GM18909 (cell line): ENCODE results near the gene YTHDF1.
"Not testable (repeated sequence)": the region's sequence is repeated elsewhere in the genome, so short reads cannot be mapped to it uniquely, and the experiment has no call there.

Source experiments
- ATAC-seq: cut with Tn5 transposase; IDR thresholded peaks from one replicate; pipeline ENCODE4 v1.9.1; 2021; ENCODE audit warnings: mild to moderate bottlenecking; ENCODE audit not compliant: unreplicated experiment, poor library complexity

The YTHDF1 gene

DNA sequence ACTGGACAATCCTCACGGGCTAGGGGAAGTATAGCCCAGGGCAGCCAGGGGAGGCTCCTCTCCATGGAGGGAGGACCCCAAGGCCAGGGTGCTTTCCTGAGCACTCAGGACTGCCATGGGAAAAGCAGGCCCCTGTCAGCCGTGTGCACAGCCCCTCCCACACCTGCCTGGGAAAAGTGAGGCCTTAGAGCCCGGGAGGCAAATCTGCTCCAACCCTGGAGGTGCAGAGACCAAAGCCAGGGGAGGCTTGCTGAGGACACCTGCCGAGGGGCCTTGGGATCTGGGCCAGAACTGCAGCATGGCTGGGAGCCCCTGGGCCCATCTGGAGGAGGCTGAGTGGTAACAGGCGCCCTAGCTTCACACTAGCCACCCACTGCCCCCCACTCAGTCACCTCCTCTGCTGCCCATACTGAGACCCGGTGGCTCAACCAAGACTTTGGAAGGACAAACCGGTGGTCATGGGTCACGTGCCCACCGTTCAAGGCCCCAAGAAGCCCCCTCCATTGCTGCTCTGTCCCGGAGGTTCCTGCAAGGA is 55.2 kb downstream of the YTHDF1 start:
- ATAC-seq = no peak

DNA sequence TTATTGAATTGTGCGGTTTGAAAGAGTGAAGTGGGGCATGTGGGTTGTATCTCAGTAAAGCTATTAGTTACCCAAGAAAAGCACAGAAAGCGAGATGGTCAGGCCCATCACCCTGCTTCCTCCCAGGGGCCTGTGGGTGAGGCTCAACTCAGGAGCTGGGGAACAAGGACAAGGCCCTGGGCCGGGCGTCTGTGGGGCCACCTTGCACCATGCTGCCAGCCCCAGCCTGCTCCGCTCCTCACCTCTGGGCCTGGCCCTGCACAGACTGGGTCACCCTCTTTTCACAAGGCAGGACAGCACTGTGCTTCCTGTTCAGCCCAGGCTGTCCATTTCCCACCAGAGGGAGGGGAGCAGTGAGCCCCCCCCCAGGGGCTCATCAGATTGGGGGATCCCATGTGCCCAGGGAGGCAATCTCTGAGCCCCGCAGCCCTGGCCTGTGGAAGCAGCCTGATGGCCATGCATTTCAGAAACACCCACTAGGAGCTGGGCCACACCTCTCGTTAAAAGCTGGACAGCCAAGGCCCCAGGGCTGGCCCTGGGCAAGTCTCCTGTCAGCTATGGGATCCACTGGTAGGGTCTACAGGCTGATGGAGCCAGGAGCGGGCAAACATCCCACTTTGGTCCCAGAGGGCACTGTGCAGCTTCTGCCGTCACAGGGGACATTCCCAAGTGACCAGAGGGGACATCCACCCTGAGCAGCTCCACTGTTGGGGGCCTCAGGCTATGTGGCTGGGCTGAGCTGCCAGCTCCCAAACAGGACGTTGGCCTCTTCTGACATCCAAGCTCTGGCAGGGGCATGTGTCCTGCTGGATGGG is 55.9 kb downstream of the YTHDF1 start:
- no peak for ATAC-seq

DNA sequence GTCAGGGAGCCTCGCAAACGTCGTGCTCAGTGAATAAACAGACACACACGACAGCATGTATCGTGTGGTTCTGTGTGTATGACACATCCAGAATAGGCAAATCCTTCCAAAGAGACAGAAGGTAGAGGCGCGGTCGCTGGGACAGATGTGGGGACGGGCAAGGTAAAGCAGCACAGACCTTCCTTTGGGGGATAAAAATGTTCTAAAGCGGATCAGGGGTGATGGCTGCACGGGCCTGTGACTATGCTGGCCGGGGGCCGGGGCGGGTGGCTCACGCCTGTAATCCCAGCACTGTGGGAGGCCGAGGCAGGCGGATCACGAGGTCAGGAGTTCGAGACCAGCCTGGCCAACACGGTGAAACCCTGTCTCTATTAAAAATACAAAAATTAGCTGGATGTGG is 56.7 kb downstream of the YTHDF1 start:
- not testable (repeated sequence) for ATAC-seq

DNA sequence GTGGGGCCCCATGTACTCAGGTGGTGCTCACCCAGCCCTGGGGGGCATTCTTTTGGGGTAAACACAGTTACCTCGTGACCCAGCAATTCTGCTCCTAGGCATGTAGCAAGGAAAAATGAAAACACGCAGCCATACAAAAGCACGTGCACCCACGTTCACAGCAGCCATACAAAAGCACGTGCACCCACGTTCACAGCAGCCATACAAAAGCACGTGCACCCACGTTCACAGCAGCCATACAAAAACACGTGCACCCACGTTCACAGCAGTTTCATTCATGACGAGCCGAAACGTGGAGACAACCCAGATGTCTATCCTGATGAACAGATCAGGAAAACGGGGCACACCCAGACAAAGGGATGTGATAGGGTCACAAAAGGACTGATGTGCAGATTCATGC is 57.1 kb downstream of the YTHDF1 start:
- ATAC-seq = no peak

DNA sequence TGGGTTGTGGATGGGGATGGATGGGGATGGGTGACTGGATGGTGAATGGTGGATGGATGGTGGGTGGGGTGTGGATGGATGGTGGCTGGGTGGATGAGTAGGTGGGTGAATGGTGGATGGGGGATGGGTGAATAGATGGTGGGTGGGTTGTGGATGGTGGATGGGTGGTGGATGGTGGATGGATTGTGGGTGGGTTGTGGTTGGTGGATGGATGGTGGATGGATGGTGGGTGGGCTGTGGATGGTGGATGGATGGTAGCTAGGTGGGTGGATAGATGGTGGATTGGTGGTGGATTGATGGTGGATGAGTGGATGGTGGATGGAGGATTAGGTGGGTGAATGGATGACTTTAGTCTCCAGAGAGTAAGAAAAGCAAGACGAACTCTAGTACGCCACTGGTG is 57.6 kb downstream of the YTHDF1 start:
- no peak for ATAC-seq

DNA sequence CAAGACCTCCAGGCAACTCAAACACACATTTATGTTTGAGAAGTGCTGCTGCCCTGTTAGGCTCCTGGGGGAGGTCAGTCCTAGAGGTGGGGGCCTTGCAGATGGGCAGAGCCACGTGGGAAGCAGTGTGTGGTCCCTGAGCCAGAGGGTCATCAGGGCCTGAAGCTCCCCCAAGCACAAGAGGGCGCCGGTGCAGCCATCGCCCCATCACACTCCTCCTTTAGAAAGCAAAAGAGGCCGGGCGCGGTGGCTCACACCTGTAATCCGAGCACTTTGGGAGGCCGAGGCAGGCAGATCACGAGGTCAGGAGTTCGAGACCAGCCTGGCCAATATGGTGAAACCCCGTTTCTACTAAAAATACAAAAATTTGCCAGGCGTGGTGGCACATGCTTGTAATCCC is 58.5 kb downstream of the YTHDF1 start:
- ATAC-seq = not testable (repeated sequence)

DNA sequence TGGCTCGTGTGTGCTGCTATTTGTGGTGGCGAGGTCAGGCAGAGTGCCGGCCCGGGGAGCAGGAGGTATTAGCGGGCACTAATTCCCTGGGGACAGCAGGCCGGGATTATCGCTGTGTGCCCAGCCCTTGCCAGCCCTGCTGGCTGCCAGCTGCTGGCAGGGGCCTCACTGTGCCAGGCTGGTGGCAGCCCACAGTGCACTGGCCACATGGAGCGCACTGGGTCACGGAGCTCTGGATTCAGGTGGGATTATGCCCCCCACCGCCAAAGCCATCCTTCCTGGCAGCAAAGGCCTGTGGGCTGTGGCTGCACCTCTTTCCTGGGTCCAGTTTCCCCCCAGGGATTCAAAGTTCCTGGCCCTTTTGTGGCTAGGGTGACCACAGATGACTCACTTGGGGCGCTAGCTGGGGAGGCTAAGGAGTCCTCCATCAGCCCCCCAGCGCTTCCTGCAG is 59.7 kb downstream of the YTHDF1 start:
- no peak for ATAC-seq

DNA sequence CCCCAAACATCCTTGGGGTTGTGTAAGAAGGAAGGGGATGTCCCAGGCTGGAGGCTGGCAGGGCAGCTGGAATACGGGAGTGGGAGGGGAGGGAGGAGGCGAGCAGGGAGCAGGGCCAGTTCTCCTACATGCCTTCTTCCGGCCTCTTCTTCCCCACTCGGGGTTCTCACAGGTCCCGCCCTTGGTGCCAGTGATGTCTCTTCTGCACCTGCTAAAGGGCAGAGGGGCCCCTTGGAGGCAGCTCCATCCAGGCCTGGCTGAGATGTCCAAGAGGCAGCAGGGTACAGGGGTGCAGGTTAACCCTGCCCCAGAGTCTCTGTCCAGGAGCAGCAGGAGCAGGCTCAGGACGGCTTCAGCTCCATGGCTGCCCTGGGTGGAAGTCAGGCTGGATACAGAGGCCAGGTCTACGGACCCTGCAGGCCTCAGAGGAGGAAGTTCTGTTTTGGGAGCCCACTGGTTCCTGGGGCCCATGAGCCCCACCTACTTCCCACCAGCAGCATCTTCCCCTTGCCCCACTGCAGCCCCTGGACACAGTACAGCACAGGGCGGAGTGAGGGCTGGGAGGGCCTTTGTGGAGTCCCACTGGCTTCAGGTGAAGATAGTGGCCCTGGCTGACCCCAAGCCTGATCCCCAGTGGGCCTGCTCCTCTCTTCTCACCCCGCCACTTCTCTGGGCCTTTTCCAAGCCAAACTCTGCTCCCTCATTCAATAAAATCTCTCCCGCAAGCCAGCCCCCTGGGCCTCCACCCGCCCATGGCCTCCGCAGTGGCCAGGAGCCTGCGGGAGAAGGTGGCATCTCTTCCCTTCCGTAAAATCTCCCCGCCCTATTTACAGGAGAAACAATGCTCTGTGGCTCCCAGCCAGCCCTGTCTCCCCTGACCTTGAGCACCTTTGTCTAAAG is 60.4 kb downstream of the YTHDF1 start:
- no peak for ATAC-seq

DNA sequence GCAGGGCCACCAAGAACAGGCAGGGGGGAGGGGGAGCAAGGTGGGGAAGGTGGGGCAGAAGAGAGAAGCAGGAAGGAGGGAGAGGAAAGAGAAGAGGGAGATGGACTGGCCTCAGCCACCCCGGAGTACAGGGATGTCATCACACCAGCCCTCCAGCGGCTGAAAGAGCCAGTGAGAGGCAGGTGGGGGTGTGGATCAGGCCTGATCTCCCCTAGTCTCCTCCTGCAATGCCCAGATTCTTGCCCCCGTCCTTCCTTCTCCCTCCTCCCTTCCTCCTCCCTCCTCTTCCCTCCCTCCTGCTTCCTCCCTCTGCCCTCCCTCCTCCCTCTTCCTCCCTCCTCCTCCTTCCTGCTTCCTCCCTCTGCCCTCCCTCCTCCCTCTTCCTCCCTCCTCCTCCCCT is 61.5 kb downstream of the YTHDF1 start:
- no peak for ATAC-seq

DNA sequence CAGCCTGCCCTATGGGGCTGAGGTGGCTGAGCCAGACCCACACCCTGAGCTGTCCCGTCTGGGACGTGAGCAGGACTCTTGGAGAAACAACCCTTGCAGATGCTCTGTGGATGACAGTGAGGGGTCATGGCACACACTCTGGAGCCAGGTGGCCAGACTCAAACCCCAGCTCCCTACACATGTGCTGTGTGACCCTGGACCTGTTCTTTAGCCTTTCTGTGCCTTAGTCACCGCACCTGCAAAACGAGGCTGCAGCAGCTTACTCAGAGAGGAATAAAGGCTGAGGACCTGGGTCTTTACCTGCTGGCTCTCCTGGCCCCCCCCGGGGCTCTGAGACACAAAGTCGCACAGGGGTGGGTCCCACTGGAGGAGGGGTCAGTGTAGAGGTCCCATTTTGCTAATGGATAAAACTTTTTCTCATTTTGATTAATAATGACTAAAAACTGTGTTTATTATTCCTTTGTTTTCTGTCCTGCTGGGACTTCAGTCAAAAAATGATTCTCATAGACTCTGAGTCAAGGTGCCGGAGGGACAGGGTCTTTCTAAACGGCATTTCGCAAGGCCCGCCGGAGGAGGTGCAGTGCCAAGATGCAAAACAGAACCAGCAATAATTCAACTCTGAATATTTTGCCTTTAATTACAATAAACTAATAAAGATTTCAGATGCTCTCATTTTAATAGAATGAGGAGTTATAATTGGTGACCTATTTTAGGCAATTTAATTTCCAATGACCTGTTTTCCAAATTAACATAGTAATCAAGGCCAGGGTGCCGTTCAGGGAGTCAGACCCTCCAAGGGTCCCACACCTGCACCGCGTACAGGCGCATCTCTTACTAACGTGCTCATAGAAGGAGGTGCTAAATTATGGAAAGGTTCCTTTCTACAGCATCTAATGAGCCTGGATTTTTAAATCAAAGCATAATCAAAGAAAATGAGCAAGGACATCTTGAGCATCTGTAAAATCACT is 62.4 kb downstream of the YTHDF1 start:
- no peak for ATAC-seq

DNA sequence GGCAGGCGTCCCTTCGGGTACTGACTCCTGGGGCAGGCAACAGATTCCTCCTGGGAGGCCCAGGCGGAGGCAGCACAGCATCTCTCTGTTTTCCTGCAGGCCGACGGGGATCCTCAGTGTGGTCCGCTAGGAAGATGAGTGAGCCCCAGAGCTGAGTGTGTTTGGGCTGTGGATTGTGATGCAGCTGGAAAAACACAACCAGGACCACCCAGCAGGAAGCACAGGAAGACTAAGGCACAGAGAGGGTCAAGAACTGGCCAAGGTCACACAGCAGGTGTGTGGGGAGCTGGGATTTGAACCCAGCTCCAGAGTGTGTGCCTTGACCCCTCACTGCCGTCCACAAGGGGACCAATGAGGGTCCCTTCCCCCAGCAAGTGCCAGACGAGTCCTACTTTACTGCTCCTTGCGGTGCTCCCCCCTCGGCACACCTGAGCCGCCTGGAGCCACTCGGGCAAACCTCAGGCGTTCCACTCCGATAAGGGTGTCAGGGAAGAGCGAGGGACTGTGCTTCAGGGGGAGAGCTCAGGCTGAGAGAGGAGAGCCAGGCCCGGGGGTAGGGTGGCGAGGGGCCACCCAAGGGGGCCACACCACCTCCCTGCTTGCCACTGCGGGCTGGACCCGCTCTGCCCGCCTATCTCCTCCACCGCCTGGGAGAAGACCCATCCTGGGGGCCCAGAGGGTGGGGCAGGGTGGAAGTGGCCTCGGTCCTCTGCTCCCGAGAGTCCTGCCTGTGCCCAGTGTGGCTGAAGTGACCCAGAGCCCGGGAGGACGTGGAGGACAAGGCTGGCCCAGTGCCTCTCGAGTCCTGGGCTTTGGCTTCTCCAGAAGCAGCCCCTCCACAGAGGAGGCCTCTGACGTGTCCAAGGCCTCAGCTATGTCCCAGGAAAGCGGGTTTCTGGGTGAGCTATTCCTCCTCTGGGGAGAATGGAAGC is 63.3 kb downstream of the YTHDF1 start:
- ATAC-seq = no peak

DNA sequence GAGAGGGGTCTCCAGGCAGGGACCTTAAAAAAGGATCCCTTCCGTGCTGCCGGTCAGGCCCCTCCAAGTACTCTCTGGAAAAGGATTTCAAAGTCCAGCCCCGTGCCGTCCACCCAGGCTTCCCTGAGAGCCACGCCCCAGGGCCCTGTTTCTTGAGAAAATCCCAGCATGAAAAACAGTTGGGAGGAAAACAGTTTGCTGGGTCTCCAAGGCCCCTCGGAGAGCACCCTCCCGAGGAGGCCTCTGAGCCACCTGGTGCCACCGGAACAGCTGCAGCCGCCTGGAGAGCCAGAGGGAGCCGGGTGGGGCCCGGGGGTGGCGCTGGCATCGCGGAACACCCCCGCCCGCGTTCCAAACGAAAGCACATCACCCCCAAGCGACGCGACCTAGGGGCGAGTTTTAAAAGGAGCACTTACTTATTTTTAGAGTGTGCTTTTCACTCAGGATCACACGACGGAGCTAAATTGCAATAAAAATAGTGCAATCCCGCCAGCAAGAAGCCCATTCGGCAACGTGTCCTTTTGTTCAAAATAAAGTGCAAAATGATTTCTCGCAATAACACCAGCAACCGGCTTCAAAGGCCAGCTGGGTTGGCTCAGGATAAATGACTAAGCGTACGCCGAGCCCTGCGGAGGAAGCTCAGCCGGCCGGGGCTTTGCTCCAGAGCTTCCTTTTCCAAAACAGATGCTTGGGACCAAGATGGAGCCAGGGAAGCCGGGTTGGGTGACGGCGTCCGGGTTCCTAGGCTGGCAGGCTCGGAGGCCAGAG is 64.2 kb downstream of the YTHDF1 start:
- no peak for ATAC-seq

DNA sequence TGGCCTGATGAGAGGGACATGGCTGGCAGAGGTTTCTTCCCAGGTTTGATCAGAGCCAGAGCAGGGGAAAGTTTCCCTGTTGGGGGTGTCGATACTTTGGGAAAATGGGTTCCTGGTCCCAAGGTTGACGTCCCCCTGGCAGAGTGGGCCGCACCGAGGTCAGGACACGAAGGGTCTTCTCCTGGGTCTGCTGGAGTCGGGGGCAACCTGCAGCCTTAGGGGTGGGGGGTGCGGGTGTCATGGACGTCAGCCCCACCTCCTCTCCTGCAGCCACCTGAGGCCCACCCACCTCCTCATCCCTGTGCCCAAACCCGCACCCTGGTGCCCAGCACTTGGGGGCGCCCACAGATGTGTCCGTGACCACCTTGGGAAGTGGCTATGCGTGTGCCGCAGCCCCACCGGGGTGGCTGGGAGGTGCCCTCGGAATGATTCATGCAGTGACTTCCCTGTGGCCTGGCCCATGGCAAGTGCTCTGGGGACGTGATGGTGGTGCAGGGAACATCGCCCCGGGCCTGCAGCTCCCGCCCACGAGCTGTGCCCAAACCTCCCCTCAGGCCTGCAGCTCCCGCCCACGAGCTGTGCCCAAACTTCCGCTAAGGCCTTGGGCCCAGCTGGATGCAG is 64.9 kb downstream of the YTHDF1 start:
- ATAC-seq = no peak

DNA sequence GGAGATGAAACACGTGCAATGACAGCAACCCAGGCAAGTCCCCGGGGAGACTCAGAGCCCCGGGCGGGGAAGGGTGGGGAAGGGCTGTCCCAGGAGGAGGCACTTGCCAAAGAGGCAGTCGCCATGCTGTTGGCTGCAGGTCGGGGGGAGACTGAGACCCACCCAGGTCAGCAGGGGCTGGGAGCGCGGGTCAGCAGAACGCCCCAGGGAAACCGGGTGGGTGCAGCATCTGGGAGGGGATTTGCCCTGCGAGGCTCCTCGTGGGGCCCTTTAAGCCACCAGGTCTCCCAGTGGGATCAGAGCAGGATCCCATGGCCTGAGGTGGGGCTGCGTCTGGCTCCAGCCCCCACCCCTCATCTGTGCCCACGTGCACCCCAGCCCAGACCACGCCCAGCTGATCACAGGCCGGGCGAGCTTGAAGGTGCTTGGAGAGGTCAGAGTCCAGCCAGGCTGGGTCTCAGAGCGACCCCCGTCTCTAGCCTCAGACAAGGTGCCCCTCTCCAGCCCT is 65.5 kb downstream of the YTHDF1 start:
- no peak for ATAC-seq

DNA sequence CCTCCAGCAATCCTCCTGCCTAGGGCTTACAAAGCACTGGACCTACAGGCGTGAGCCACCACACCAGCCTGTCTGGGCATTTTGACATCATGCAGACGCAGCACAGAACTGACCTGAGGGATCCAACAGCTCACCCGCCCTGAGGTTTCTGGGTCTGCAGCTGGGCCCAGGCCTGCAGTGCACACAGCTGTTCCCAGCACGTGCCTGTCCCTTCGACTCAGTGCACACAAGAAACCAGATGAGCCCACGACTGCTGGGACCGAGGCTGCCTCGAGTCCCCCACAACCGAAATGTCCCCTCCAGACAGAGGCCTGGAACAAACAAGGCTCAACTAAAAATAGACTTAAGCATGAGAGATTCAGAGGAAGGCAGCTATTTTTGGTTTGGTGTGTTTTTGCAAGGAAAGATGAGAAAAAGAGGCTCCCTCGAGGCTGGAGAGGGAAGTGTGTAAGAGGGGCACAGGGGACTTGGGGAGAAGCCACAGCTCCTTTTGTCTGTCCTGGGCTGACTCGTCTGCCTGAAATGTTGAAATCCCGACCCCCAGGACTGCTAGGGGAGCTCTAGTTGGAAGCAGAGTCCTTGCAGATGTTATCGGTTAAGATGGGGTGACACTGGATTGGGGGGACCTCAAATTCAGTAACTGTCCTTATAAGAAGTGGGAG is 66.3 kb downstream of the YTHDF1 start:
- no peak for ATAC-seq

DNA sequence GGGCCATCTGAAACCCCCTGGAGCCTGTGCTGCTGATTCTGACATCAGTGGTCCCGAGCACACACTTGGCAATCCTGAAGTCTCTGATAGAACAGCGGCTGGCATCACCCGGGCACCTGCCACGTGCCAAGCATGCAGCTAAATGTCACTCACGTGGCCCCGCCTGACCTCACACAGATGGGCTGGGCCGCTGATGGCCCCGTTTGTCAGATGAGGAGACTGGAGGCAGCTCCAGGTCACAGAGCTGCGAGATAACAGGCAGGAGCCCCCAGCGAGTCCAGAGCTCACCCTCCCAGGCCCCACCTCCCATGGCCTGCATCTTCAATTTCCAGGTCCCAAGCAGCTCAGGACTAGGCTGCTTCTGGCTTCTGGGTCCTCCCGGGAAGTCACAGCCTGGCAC is 67.2 kb downstream of the YTHDF1 start:
- ATAC-seq = no peak

DNA sequence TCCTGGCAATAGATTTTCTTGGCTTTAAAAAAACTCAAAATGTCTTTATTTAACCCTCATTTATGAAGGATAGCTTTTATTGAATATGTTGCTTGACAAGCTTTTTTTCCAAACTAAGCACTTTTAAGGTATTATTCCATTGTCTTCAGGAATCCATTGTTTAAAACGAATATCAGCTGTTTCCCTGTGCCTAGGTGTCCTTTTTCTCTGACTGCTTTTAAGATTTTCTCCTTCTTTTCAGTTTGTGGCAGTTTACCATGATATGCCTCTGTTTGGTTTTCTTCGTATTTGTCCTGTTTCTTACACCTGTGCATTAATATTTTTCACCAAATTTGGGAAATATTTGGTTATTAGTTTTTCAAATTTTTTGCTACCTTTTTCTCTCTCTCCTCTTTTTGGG is 68.4 kb downstream of the YTHDF1 start:
- no peak for ATAC-seq
